Activated naive CD8-positive, alpha-beta T cell (primary cell): Measurements from ENCODE around the gene ERMP1.

Experiments
- H3K27ac Mint-ChIP-seq: one replicate; pipeline ENCODE4 v1.8.0; 2021; ENCODE audit warnings: mixed read lengths
- H3K27me3 Mint-ChIP-seq: one replicate; pipeline ENCODE4 v1.8.0; 2021; ENCODE audit warnings: mixed read lengths
- H3K36me3 Mint-ChIP-seq: one replicate; pipeline ENCODE4 v1.8.0; 2021; ENCODE audit warnings: mixed read lengths
- H3K4me1 Mint-ChIP-seq: one replicate; pipeline ENCODE4 v1.8.0; 2021; ENCODE audit warnings: low read depth, mixed read lengths
- H3K4me3 Mint-ChIP-seq: one replicate; pipeline ENCODE4 v1.8.0; 2021; ENCODE audit warnings: mild to moderate bottlenecking, mixed read lengths
- H3K9me3 Mint-ChIP-seq: one replicate; pipeline ENCODE4 v1.8.0; 2021; ENCODE audit warnings: low read depth, mixed read lengths

ERMP1 gene

DNA sequence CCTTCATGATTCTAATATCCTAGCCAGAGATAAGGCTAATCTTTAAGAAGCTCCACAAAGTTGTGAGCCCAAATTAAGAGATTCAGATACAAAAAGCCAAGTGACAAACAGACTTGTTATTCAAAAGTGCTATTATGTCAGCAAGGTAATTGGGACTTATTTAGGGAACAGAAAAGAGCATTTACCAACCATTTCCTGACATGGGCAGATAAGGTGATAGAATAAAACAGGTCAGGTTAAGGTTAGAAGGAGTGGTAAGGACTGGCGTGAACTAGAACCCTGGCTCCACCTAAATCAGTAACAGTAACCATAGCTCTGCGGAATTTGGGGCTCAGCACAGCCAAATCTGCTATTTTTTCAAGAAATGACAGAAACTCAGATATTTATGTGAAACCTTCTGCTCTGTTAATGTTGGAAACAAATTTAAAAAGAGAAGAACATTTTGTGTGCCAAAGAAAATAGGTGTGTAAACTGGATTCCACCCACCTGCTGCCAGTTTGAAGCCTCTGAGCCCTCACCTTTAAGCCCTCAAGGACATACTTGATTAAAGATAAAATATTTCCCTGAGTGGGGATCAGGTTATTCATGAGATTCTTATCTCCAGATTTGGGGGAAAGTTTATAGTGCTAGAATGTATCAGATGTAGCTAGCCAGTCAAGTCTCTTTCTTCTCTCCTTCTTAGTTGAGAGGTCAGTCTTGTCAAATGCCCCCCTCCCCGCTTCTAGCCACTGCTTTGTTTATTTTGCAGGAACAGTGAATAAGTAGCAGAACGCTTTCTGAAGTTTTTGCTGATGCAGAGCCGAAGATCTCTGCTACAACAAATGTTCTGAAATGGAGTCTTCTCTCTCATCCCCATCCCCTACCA lies 10.2 kb upstream of the ERMP1 start:
- H3K9me3 Mint-ChIP-seq = no peaks in the 10 kb centered on the region
- H3K4me1 Mint-ChIP-seq = peaks cover 64% of the 10 kb centered on the region
- H3K36me3 Mint-ChIP-seq = no peaks in the 10 kb centered on the region
- H3K27ac Mint-ChIP-seq = peak overlapping the region; percentile 73
- no peaks in the 10 kb centered on the region for H3K27me3 Mint-ChIP-seq
- H3K4me3 Mint-ChIP-seq = peak overlapping the region; percentile 73

DNA sequence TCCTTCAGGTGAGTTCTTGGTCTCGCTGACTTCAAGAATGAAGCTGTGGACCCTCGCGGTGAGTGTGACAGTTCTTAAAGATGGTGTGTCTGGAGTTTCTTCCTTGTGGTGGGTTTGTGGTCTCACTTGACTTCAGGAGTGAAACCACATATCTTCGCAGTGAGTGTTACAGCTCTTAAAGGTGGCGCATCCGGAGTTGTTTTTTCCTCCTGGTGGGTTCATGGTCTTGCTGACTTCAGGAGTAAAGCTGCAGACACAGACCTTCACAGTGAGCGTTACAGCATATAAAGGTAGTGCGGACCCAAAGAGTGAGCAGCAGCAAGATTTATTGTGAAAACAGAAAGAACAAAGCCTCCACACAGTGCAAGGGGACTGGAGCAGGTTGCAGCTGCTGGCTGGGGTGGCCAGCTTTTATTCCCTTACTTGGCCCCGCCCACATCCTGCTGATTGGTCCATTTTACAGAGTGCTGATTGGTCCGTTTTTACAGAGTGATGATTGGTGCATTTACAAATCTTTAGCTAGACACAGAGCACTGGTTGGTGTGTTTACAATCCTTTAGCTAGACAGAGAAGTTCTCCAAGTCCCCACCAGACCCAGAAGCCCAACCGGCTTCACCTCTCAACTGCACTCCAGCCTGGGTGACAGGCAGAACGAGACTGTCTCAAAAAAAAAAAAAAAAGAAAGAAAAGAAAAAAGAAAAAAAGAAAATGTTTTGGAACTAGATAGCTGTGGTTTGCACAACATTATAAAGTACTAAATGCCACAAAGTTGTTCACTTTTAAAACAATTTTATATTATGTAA lies 9.1 kb upstream of the ERMP1 start:
- Mint-ChIP-seq H3K27ac (peak overlapping the region; percentile 83), H3K36me3 (no peaks in the 10 kb centered on the region), H3K9me3 (no peaks in the 10 kb centered on the region), H3K4me3 (peak overlapping the region; percentile 78), H3K4me1 (peaks cover 64% of the 10 kb centered on the region), H3K27me3 (no peaks in the 10 kb centered on the region)

GRCh38 chr9:5840788-5841187 lies 7.9 kb upstream of the ERMP1 start:
- Mint-ChIP-seq H3K9me3 (no peaks in the 10 kb centered on the region), H3K4me1 (peaks cover 60% of the 10 kb centered on the region), H3K27me3 (no peaks in the 10 kb centered on the region), H3K4me3 (no peak overlapping the region), H3K36me3 (no peaks in the 10 kb centered on the region), H3K27ac (no peak overlapping the region)

DNA sequence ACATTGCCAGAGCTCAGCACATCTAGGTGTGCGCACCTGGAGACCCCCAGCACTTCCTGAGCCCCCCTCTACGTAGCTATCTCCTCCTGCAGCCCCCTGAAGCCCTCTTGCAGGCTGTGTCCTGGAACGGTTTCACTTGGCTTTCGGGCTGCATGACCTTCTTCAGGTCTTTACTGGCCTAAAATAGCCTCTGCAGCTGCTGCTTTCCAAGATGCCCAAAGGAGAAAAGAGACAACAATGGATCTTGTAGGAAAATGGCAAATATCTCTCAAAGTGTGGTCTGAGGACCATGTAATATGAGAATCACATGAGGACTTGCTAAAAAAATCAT lies 6.6 kb upstream of the ERMP1 start:
- H3K36me3 Mint-ChIP-seq = no peaks in the 10 kb centered on the region
- peaks cover 48% of the 10 kb centered on the region for H3K4me1 Mint-ChIP-seq
- no peaks in the 10 kb centered on the region for H3K27me3 Mint-ChIP-seq
- H3K27ac Mint-ChIP-seq = no peak overlapping the region
- no peak overlapping the region for H3K4me3 Mint-ChIP-seq
- no peaks in the 10 kb centered on the region for H3K9me3 Mint-ChIP-seq

DNA sequence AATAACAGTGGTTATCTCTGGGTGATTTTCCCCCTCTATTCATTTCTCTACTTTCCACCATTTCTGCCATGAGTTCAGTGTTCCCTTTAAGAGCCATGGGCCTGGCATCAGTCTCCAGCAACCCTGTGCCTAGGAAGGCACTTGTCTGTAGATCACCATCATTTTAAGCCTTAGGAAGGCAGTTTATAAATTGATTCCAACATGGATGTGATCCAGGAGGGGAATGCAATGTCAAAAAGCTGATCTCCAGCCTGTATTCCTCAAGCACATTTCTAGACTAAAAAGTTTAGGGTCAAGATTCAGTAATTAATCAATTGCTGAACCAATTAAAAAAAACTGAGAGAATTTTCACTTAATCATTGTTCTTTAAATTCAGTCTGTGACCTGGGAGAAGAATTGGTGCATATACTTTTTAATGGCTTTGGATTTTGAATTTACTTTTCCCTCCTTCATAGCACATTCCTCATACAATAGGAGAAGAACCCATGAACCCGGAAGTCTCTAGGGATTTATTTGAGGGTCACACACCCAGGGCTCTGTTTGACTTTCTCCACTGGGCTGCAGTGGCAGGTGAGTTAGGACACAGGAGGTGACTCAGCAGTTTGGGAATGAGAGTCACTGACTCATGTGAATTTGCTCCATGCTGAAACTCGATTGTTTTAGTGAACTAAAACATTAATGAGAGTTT lies 6.1 kb upstream of the ERMP1 start:
- Mint-ChIP-seq H3K36me3 (no peaks in the 10 kb centered on the region), H3K4me1 (peaks cover 45% of the 10 kb centered on the region), H3K27ac (no peak overlapping the region), H3K27me3 (no peaks in the 10 kb centered on the region), H3K4me3 (no peak overlapping the region), H3K9me3 (no peaks in the 10 kb centered on the region)

- Mint-ChIP-seq H3K36me3 (no peaks in the 10 kb centered on the region), H3K27ac (no peak overlapping the region), H3K9me3 (no peaks in the 10 kb centered on the region), H3K27me3 (no peaks in the 10 kb centered on the region), H3K4me1 (peaks cover 40% of the 10 kb centered on the region), H3K4me3 (no peak overlapping the region)
Observed at GRCh38 chr9:5835808-5836207, 2.9 kb upstream of the ERMP1 start.

GRCh38 chr9:5834214-5834613 lies 1.3 kb upstream of the ERMP1 start:
- Mint-ChIP-seq H3K27me3 (no peaks in the 10 kb centered on the region), H3K4me1 (peaks cover 46% of the 10 kb centered on the region), H3K4me3 (peak overlapping the region; percentile 92), H3K9me3 (no peaks in the 10 kb centered on the region), H3K36me3 (no peaks in the 10 kb centered on the region), H3K27ac (peak overlapping the region; percentile 25)

- no peaks in the 10 kb centered on the region for H3K36me3 Mint-ChIP-seq
- no peaks in the 10 kb centered on the region for H3K9me3 Mint-ChIP-seq
- H3K27ac Mint-ChIP-seq = peak overlapping the region; percentile 37
- H3K27me3 Mint-ChIP-seq = no peaks in the 10 kb centered on the region
- peaks cover 54% of the 10 kb centered on the region for H3K4me1 Mint-ChIP-seq
- H3K4me3 Mint-ChIP-seq = peak overlapping the region; percentile 92
Observed at GRCh38 chr9:5832071-5832537, 813 bp downstream of the ERMP1 start.

DNA sequence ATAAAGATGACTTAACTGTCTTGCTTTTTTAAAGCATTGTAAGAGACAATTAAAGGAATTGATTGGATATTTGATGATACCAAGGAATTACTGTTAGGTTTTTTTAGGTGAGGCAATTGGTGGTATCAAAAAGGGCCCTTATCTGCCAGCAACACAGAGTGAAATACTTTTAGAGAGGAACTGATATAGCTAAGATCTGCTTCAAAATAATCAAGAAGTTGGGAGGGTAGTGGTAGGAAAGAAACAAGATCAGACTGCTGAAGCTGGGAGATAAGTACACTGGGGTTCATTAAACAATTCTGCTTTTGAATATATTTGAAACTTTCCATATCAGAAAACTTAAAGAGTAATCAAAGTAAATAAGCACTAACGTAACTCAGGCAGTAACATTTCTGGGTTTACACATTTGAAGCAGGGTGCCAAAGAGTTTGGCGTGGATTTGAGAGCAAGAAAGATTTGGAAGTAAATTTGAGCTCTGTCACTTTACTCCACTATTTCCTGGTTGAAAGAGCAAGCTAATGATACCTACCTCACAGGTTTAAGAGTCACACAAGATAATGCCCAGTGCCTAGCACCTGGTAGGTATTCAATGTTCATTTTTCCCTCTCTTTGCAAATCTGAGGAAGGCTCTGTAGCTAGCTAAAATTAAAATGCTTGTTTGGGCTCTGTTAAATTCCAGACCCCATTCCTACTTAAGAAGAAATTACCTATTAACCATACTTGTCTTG lies 6.9 kb downstream of the ERMP1 start:
- Mint-ChIP-seq H3K27ac (no peak overlapping the region), H3K36me3 (peaks cover 2% of the 10 kb centered on the region), H3K9me3 (no peaks in the 10 kb centered on the region), H3K4me1 (peaks cover 45% of the 10 kb centered on the region), H3K27me3 (no peaks in the 10 kb centered on the region), H3K4me3 (no peak overlapping the region)

DNA sequence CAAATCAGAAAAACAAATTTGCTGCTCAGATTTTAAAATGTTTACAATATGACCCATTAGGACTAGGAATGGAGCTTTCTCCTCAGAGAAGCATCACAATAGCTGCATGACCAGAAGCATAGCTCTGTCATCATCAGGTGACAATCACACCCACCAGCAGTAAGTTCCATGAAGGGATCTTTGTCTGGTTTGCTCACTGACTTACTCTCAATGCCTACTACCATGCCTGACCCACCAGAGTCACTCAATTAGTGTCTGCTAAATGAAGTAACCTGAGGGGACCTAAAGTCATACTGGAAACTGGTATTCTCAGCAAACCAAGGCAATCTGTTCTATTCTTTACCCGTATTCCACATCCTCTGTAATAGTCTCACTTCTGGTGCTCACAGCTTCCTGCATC lies 7.7 kb downstream of the ERMP1 start:
- Mint-ChIP-seq H3K4me1 (peaks cover 36% of the 10 kb centered on the region), H3K36me3 (peaks cover 2% of the 10 kb centered on the region), H3K9me3 (no peaks in the 10 kb centered on the region), H3K27me3 (no peaks in the 10 kb centered on the region), H3K4me3 (no peak overlapping the region), H3K27ac (no peak overlapping the region)

GRCh38 chr9:5820425-5820824 lies 12.5 kb downstream of the ERMP1 start:
- Mint-ChIP-seq H3K36me3 (peaks cover 22% of the 10 kb centered on the region), H3K27me3 (no peaks in the 10 kb centered on the region), H3K4me1 (peaks cover 11% of the 10 kb centered on the region), H3K9me3 (no peaks in the 10 kb centered on the region), H3K27ac (no peak overlapping the region), H3K4me3 (no peak overlapping the region)

DNA sequence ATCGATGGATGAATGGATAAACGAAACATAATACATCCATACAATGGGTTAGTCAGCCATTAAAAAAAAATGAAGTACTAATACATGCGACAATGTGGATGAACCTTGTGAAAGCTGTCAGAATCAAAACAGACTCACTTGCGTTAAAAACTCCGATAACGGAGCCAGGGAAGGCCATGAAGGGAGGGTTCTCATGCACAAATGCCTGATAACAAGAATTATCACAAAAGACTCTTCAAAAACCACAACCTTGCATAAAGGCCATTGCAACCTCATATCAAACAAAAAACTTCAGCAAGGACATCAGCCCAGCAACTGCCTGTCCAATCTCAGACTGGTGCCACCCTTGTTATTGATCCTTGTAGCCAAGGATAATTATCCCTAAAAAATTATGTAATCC lies 13.7 kb downstream of the ERMP1 start:
- H3K4me1 Mint-ChIP-seq = peaks cover 8% of the 10 kb centered on the region
- no peaks in the 10 kb centered on the region for H3K27me3 Mint-ChIP-seq
- no peaks in the 10 kb centered on the region for H3K9me3 Mint-ChIP-seq
- peaks cover 24% of the 10 kb centered on the region for H3K36me3 Mint-ChIP-seq
- no peak overlapping the region for H3K27ac Mint-ChIP-seq
- H3K4me3 Mint-ChIP-seq = no peak overlapping the region

DNA sequence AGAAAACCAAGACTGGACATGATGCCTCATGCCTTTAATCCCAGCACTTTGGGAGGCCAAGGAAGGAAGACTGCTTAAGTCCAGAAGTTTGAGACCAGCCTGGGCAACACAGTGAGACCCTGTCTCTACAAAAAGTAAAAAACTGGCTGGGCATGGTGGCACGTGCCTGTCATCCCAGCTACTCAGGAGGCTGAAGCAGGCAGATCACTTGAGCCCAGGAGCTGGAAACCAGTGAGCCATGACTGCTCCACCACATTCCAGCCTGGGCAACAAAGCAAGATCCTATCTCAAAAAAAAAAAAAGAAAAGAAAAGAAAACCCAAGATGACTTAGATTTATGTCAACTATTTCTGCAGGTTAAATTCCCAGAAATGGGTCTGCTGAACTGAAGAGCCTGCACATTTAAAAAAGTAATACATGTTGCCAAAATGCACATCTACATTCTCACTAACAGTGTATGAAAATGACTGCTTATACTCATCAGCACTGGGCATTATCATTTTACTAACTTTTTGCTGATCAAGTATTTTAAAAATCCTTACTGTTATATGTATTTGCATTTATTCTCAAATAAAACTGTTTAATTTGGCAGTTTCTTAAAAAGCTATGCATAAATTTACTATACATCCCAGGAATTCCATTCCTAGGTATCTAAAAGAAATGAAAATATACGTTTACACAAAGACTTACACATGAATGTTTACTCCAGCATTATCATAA lies 14.3 kb downstream of the ERMP1 start:
- Mint-ChIP-seq H3K27ac (no peak overlapping the region), H3K9me3 (no peaks in the 10 kb centered on the region), H3K27me3 (no peaks in the 10 kb centered on the region), H3K36me3 (peaks cover 28% of the 10 kb centered on the region), H3K4me3 (no peak overlapping the region), H3K4me1 (peaks cover 8% of the 10 kb centered on the region)

GRCh38 chr9:5817862-5818261 lies 15.1 kb downstream of the ERMP1 start:
- H3K36me3 Mint-ChIP-seq = peaks cover 28% of the 10 kb centered on the region
- H3K4me3 Mint-ChIP-seq = no peak overlapping the region
- H3K4me1 Mint-ChIP-seq = peaks cover 8% of the 10 kb centered on the region
- H3K27ac Mint-ChIP-seq = no peak overlapping the region
- H3K27me3 Mint-ChIP-seq = no peaks in the 10 kb centered on the region
- H3K9me3 Mint-ChIP-seq = no peaks in the 10 kb centered on the region
